GM18499 (cell line): Measurements from ENCODE around the gene HLA-A.
"Not testable (repeated sequence)": the region's sequence is repeated elsewhere in the genome, so short reads cannot be mapped to it uniquely, and the experiment has no call there.

Experiments
- ATAC-seq: cut with Tn5 transposase; IDR thresholded peaks from one replicate; pipeline ENCODE4 v1.9.1; 2021; ENCODE audit warnings: moderate number of reproducible peaks; ENCODE audit not compliant: insufficient read depth, unreplicated experiment

The HLA-A gene

DNA sequence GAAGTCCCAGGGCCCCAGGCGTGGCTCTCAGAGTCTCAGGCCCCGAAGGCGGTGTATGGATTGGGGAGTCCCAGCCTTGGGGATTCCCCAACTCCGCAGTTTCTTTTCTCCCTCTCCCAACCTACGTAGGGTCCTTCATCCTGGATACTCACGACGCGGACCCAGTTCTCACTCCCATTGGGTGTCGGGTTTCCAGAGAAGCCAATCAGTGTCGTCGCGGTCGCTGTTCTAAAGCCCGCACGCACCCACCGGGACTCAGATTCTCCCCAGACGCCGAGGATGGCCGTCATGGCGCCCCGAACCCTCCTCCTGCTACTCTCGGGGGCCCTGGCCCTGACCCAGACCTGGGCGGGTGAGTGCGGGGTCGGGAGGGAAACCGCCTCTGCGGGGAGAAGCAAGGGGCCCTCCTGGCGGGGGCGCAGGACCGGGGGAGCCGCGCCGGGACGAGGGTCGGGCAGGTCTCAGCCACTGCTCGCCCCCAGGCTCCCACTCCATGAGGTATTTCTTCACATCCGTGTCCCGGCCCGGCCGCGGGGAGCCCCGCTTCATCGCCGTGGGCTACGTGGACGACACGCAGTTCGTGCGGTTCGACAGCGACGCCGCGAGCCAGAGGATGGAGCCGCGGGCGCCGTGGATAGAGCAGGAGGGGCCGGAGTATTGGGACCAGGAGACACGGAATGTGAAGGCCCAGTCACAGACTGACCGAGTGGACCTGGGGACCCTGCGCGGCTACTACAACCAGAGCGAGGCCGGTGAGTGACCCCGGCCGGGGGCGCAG lies at the start of gene HLA-A:
Gene HLA-A (plus strand): TSS at position 258 of the 778 bp plus-strand sequence. CDS start 22 bp downstream, at position 280.
- ATAC-seq = peak; percentile 82

DNA sequence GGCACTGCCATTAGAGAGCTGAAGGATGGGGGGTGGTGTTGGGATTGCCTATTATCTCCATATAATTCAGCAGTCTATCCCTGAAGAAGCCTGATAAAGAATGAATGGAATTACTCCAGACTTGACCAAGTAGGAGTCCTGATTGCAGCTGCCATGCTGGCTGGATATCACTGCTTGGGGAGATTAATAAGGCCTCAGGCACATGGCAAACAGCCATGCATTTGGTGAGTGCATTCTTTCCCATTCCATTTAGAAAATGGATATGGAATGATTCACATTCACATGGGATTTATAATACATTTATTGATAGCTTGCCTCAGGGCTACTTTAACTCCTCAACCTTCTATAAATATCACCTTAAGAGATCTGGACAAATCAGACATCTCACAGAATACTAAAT lies 49.6 kb upstream of the HLA-A start:
- ATAC-seq = no peak

DNA sequence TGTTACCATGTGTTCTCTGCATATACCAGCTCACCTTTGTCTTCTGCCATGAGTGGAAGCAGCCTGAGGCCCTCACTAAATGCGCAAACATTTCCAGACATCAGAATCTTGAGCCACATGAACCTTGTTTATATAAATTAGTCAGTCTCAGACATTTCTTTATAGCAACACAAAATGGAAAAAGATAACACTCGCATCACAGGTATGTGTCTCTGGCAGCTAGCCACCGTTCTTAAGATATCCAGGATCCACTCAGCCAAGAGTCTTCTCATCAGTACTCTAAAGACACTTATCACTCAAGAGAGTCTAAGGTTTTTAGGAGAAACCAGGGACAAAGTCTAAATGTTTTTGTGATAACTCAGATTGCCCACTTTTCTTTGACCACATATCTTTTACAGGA lies 43.1 kb upstream of the HLA-A start:
- no peak for ATAC-seq

DNA sequence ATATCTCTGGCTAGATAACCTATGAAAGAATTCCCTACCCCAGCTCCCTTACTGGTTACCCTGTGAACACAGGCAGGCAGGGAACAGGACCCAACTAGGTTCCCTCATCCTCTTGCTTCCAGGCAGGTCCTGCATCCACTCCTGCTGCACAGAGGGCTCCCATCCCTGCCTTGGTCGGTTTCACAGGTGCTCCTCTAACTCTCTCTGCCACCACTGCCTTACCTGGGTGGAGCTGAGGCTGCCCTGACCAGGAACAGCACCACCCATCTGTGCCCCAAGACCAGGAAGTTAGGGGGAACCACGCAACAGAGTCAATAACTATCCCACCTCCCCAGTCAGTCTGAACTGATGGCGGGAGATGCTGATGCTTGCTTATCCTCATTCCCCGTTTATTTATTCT lies 37.0 kb upstream of the HLA-A start:
- ATAC-seq = no peak

DNA sequence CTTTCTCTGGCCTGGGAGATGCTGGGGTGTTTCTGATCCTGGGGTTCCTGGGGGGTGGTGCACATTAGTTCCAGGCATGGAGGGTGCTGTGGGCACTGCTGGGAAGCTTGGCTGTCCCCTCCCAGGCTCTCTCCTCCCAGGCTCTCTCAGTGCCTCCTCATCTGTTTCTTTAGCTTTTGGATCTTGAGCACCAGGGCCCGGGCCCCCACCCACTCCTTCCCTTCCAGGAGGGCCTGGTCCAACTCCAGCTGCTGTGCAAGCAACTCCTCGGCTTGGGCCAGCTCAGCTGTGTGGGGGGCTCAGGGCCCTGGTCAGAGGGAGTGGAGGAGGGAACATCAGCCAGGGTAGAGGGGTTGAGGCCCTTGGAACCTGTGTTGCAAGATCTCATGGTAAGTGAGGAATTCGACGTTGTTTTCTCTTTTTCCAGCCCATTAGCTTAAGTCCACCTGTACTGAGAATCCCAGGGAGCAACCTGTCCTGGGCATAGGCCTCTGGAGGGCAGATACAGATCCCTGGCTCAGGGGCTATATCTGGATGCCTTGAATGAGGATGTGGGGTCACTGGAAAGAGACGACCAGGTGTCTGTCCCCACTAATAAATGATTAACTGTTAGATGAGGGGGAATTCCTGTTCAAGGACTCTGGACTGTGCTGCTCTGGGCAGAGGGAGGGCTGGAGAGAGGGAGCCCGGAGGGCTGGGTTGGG lies 34.5 kb upstream of the HLA-A start:
- no peak for ATAC-seq

DNA sequence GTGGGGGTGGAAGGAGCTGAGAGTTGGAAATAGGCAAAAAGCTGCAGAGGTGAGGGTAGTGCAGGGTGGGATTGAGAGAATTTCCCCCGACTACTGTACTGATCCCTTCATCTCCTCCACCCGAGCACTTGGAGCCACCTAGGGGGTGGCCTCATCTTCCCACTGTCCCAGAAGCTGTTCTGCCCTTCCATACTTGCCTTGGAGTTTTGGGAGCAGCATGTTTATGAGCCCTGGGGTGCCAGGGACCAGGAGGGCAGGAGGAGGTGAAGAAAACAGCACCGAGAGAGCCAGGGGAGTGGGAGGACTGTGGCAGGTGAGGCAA lies 34.0 kb upstream of the HLA-A start:
- no peak for ATAC-seq

DNA sequence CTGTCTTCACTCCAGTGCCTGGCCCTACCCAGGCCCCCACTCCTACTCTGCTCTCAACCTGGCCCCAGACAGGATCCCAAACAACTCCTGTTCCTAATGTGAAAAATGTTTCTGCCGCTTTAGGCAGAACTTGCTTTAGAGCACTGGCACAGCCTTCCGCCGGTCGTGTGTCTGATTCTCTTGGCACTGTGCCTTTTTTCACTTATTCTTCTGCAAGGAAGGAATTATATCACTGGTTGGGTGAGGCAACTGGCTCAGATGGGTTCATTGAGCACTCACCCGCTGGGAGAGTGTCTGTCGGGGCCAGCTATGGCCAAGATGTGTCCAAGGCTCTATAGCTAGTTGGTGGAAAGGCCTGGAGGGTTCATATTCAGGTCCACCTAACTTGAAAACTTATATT lies 33.6 kb upstream of the HLA-A start:
- ATAC-seq = no peak

DNA sequence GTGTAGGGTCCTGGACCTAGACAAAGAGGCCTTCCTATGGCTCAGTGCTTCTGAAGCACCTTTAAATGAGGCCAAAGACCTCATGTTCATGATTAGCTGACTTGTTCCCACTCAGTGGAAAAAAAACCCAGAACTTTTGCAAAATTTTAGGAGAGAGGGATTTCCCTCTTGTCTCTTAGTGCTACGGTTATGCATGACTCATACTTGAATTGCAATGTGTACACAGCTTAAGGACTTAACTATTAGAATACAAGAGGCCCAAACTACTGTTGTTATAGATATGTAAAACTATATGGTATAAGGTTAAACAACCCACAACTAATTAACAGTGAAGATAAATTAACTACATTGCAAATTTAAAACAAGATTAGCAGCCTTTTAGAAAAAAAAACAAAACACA lies 32.3 kb upstream of the HLA-A start:
- no peak for ATAC-seq

DNA sequence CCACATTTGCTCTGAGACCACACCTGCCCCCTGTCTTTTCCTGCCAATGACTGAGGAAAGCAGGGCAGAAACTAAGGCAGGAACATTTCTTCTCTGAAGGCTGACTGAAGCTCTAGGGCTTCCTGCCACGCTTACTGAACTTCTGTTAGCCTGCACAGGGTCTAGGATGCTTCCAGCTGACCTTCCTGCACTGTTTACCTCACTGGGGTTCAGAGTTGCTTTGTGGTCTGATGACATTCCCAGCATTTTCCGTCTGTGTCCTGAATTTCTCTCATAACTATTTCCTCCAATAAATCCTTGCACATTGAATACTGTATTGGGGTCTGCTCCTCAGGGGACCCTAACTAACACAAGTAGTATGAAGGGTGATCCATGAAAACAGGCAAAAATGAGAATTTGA lies 29.5 kb upstream of the HLA-A start:
- ATAC-seq = no peak

DNA sequence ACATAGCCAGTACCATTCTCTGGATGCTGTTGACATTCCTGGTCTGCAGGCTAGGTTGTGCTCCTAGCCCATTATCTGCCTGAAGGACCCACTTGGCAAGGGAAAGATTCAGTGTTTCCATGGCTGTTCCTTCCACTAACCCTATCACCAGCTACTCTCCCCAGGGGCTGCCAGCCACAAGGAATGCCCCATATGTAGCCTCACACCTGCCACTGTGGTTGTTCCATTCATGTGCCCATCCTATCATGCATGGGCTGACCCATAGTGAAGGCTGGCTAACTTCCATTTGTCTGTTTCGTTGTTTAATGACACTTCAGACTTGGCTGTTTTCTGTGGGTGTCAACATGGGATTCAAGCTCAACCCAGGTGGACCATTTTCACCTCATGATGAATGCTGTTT lies 25.6 kb upstream of the HLA-A start:
- ATAC-seq = no peak

DNA sequence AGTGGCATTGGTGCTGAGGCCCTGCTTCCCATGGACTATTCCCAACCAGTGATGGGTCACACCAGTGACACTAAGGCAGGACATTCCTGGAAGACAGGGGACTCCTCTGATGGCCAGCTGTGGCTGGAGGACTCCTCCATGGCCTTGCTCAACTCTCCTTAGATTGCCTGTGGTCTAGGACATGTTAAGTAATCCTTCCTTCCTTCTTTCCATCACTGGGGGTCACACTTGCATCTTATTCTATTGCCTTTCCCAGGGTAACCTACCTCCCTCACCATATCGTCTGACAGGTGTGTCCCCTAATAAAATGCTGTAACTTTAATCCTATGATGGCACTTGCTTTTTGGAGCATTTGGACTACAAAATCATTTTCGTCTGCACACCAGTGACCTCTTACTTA lies 24.5 kb upstream of the HLA-A start:
- ATAC-seq = no peak

DNA sequence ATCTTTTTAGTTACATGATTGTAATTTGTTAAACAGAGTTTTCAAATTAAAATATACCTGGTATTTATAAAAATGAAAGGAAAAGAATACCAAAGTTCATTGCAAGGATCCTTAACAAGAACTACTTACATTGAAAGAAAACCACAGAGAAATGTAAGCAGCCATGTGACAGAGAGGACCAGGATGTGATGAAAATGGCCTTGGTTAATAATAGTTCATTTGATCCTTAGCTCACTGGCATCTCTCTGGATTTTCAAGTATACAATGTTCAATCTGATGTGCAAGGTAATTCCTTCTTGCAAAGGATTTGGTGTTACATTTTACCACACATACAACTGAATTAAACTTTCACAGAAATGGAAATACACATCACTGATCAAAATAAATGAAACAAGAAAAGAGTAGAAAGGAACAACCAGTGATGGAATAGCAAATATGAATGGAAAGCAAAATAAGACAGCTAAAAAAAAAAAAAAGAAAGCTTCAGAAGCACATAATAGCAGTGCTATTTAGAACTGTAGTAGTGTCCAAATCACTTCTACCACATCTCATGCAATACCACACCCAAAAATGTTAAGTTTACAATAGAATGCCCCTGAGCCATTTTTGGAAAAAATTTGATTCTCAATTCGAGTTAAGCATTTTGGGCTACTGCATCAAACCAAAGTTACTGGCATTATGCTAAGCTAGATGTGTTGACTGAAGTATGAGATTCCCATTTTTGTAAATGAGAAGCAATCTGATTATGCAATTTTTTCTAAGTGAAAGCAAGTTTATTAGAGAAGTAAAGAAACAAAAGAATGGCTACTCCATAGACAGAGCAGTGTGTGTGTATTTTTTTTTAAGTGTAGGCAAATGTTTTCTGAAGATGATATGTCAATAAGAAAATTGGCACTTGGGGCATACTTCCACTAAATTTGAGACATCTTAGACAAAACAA lies 22.6 kb upstream of the HLA-A start:
- no peak for ATAC-seq

DNA sequence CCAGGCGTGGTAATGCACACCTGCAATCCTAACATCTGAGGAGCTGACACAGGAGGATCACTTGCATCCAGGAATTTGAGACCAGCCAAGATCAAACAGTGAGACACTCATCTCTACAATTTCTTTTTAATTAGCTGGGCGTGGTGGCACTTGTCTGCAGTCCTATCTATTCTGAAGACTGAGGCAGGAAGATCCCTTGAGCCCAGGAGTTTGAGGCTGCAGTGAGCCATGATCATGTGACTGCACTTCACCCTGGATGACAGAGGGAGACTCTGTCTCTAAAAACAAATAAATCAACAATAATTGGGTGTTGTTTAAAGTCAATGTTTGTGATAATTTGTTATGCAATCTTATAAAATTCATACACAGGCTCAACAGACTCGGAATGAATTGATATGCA lies 18.0 kb upstream of the HLA-A start:
- ATAC-seq = no peak

DNA sequence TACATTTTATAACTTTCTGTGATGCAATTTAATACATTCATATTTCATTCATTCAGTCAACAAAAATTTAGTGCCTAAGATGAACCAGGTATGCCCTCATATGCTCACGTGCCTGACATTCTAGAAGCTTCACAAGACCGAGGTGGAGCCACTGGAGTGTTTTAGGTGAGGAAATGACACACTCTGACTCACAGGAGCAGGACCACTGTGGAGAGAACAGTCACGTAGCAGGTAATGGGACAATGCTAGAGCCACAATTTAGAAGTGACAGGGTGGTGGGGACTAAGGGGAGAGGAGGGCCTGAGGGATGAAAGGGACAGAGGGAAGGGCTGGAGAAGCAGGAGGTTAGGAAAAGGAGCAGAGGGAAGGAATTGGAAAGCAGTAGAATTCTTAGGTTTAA lies 17.6 kb upstream of the HLA-A start:
- no peak for ATAC-seq

DNA sequence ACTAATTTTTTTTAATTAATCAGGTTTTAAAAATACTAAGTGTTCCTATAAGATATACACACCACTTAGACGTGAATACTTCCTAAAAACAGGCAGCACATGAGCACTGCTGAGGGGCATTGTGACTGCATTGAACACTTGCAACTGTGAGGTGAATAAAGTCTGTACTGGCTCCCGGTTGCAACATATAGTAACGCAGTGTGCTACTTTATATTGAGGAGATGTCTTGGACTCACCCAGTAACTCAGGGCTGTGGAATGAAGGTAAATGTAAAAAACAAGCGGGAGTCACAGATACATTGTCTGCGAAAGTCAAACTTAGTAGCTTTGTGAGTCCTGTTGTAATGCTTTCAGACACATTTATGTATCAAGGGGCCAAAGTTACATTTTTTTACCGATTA lies 17.0 kb upstream of the HLA-A start:
- ATAC-seq = no peak

DNA sequence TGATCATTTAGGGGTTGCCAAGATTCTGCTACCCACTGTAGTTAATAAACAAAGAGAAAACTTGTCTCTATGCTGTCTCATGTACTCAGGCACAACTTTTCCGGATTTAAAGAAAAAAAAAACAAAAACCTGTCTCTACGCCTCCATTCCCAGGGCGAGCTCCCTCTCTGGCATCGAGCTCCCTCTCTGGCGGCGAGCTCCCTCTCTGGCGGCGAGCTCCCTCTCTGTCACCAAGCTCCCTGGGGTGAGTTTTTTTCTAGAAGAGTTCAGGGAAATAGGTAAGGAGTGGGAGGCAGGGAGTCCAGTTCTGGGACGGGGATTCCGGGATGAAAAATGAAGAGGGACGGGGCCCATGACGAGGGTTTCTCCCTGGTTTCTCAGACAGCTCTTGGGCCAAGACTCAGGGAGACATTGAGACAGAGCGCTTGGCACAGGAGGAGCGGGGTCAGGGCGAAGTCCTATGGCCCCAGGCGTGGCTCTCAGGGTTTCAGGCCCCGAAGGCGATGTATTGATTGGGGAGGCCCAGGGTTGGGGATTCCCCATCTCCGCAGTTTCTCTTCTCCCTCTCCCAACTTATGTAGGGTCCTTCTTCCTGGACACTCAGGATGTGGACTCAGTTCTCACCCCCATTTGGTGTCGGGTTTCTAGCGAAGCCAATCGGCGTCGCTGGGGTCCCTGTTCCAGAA lies 16.5 kb upstream of the HLA-A start:
- ATAC-seq = no peak

DNA sequence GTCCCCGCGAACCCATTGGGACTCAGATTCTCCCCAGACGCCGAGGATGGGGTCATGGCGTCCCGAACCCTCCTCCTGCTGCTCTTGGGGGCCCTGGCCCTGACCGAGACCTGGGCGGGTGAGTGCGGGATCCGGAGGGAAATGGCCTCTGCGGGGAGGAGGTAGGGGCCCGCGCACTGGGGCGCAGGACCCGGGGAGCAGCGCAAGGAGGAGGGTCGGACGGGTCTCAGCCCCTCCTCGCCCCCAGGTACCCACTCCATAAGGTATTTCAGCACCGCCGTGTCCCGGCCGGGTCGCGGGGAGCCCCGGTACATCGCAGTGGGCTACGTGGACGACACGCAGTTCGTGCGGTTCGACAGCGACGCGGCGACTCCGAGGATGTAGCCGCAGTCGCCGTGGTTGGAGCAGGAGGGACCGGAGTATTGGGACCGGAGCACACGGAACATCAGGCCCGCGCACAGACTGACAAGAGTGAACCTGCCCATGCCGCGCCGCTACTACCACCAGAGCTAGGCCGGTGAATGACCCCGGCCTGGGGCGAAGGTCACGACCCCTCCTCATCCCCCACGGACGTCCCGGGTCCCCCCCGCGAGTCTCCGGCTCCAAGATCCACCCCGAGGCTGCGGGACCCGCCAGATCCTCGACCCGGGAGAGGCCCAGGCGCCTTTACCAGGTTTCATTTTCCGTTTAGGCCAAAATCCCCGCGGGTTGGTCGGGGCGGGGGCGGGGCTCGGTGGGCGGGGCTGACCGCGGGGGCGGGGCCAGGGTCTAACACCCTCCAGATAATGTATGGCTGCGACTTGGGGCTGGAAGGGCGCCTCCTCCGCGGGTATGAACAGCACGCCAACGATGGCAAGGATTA lies 15.7 kb upstream of the HLA-A start:
- no peak for ATAC-seq

DNA sequence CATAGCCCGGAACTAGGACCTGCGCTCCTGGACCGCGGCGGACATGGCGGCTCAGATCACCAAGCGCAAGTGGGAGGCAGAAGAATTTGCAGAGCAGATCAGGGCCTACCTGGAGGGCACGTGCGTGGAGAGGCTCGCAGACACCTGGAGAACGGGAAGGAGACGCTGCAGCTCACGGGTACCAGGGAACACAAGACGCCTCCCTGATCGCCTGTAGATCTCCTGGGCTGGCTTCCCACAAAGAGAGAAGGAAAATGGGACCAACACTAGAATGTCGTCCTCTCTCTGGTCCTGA lies 15.1 kb upstream of the HLA-A start:
- ATAC-seq = no peak

DNA sequence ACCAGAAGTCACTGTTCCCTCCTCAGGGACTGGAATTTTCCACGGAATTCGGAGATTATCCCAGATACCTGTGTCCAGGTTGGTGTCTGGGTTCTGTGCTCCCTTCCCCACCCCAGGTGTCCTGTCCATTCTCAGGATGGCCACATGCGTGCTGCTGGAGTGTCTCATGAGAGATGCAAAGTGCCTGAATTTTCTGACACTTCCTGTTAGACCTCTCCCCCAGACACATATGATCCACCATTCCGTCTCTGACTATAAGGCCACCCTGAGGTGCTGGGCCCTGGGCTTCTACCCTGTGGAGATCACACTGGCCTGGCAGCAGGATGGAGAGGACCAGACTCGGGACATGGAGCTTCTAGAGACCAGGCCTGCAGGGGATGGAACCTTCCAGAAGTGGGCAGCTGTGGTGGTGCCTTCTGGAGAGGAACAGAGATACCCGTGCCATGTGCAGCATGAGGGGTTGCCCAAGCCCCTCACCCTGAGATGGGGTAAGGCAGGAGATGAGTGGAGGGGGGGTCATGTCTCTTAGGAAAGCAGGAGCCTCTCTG lies 14.4 kb upstream of the HLA-A start:
- no peak for ATAC-seq

DNA sequence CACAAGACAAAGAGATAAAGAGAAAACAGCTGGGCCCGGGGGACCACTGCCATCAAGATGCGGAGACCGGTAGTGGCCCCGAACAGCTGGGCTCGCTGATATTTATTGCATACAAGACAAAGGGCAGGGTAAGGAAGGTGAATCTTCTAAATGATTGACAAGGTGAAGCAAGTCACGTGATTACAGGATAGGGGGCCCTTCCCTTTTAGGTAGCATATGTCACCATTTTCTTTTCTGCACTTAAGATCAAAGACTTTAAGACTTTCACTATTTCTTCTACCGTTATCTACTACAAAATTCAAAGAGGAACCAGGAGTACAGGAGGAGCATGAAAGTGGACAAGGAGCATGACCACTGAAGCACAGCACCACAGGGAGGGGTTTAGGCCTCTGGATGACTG lies 12.3 kb upstream of the HLA-A start:
- not testable (repeated sequence) for ATAC-seq
